GM21619 (cell line): ENCODE measurements around the gene SLC5A3.

Source experiments
- ATAC-seq: cut with Tn5 transposase; IDR thresholded peaks from one replicate; pipeline ENCODE4 v1.9.1; 2021; ENCODE audit not compliant: unreplicated experiment

Gene SLC5A3

GRCh38 chr21:34065027-34065426, 8.4 kb upstream of the SLC5A3 start:
- ATAC-seq: no peak

GRCh38 chr21:34071683-34072082, 1.7 kb upstream of the SLC5A3 start:
- ATAC-seq: no peak

GRCh38 chr21:34072145-34073031, 990 bp upstream of the SLC5A3 start:
- no peak for ATAC-seq

GRCh38 chr21:34073749-34074282, 438 bp downstream of the SLC5A3 start:
- peak; percentile 40 for ATAC-seq

GRCh38 chr21:34074283-34075090, 1.1 kb downstream of the SLC5A3 start:
- no peak for ATAC-seq

GRCh38 chr21:34075091-34075425, 1.7 kb downstream of the SLC5A3 start:
- no peak for ATAC-seq

- ATAC-seq: no peak
Measured at GRCh38 chr21:34075760-34076660, 2.6 kb downstream of the SLC5A3 start.

DNA sequence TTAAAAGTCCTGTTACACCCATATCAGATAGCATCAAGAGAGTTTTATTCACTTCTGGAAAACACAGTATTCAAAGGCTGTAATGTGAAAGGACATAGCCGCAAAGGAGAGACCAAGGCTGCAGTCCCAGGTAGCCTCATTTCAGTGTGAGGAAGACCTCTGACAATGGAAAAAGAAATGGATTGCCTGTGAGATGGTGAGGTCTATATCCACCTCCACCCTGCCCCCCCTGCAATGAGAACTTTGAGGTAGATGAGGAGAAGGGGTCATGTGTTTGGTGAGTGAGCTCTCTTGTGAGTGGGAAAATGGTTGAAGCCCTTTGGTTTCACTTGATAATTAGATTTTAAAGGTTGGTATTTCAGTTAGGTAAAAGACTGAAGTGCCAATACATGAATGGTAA, 3.5 kb downstream of the SLC5A3 start:
- ATAC-seq: no peak

DNA sequence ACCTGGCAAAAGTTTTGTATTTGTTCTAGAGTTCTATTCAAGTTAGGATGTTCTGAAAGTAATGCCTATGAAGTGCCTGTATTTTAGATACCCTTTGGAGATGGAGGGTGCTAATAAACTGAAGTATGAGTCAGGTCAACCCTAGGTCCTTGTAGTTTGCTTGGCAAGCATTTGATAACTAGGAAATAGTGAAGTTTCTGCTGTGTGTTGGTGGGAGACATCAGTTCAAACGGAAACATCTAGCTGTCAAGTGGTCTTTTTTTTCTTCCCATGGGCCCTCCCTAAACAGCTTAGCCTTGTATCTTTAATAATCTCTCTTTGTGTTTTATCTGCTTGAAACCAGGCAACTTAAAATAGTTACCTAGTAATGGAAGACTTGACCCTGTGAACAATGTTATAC, 4.5 kb downstream of the SLC5A3 start:
- no peak for ATAC-seq

DNA sequence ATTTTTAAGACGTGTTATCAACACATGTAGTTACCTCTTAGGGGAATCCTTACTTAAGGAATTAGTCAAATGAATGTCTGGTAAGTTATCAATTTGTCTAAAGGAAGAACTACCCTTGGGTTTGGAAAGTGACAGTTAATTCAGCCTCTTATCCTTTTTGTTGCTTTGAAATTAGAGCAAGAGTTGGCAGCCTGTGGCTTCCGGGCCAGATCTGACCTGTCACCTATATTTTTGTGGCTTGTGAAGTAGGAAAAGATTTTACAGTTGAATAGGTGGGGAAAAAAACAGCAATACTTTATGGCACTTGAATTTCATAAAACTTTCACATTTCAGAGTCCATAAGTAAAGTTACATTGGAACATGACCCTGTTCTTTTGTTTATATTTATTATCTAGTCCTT, 5.5 kb downstream of the SLC5A3 start:
- no peak for ATAC-seq

DNA sequence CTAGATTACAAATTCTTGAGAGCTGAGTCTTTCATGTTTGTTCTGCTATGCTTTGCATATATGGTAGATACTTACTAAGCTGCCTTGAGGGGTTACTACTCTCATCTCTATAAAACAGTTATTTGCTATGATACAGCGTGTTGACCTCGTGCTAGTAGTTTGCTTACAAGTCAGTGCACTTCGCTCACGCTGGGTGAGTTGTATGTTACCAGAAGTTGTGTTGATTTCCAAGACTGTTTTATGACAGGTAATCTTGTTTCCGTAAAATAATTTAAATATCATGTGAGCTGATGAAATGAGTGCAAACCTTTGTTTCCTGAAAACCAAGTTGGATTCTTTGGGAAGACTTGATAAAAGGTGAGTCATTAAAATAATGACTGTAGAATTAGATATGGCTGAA, 7.3 kb downstream of the SLC5A3 start:
- ATAC-seq: no peak

GRCh38 chr21:34082769-34083168, 9.4 kb downstream of the SLC5A3 start:
- no peak for ATAC-seq

- ATAC-seq: no peak
Measured at GRCh38 chr21:34083357-34083756, 10.0 kb downstream of the SLC5A3 start.

GRCh38 chr21:34085129-34085528, 11.8 kb downstream of the SLC5A3 start:
- no peak for ATAC-seq

GRCh38 chr21:34086887-34087306, 13.5 kb downstream of the SLC5A3 start:
- no peak for ATAC-seq

DNA sequence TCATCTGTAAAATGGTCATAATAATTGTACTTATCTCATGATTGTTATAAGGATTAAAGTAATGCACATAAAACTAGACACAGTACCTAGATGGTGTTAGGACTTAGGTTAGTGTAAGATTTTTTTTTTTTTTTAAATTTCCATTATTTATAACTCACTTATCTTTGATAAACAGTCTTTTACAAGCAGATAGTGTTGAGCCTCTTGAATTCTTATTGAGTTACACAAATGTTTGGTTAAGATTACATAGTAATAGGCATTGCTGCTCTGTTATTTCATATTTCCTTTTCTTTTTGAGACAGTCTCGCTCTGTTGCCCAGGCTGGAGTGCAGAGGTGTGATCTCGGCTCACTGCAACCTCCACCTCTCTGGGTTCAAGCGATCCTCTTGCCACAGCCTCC, 15.4 kb downstream of the SLC5A3 start:
- ATAC-seq: no peak

DNA sequence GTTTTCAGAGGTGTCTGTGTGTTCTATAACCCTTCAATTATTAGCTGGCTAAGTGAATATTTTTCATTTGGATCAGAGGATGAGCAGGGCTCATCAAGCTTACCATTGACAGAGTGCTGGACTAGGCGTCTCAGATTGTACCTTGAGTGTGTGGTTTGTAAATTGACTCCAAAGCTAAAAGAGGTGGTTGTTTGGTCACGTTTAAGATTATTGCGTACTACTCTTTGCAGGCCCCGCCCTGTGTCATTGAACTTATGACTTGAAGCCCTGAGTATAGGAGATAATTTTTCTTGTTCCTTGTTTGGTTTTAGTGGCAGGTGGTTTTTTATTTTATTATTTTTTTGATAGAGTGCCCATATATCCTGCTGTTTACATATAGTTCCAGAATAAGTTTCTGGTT, 17.7 kb downstream of the SLC5A3 start:
- ATAC-seq: no peak

GRCh38 chr21:34091607-34092006, 18.2 kb downstream of the SLC5A3 start:
- no peak for ATAC-seq

DNA sequence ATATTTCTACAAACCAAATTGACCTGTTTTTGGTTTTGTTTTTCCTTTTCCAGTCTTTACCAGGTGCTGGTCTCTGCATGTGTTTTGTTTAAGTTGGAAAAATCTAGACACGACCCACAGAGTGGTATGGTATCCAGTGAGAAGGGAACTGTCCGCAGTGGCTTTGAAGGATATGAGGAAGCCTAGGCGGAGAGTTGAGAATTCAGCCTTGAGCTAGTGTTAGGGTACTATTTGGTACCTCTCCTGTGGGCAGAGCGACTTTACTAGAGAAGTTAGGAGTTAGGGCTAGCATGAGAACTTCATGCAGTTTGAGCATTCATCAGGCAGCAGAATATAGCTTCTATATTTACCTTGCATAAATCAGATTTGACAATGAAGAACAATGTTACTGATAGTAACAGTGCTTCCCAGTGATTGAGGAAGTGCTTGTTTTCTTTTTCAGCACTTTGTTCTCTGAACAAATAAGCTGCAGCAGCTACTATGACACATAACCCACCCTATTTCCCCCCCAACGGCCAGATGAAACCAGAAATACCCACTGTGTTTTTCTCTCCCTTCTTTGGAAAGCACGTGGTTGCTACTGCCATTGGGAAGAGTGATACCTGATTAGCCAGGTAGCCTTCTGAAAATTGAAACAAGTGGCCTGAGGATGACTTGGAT, 19.0 kb downstream of the SLC5A3 start:
- ATAC-seq: no peak

DNA sequence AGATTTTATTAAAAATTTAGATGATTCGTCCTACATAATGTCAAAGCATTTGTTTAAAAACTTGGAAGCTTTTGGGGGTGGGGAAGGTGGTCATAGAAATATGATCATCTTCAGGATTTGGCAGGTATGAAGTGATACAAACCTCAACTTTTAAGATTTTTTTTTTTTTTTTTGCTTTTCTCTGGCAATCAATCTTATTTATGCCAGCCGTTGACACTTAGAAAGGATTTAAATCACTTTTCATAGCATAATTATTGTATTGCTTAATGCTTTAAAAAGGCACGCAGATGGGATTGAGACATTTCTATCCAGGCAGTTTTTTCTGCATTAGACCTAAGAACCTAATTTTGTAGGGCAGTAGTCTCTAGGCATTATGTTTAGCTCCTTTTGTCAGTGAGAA, 19.7 kb downstream of the SLC5A3 start:
- no peak for ATAC-seq
